ENCODE measurements around the gene NT5C1A. TPM values are rescaled to one million over a fixed set of nuclear protein-coding genes. Genes with fewer than 3 reads are reported as not detected.

NT5C1A gene
- total RNA-seq, 2 experiments from 2014 or later = 1.1 to 1.3 TPM

- Histone ChIP-seq H3K36me3 (ENCODE audit: insufficient read depth, low read length) (no peaks in the 10 kb centered on the region), H3K9me3 (ENCODE audit: control insufficient read depth in 1 of 2, insufficient read depth in 1 of 2, low read length in 2 of 2) (peaks cover 0 to 5% of the 10 kb centered on the region in 2 experiments), H3K4me3 (ENCODE audit: low read length) (no peak overlapping the region), H3K27me3 (ENCODE audit: control insufficient read depth in 1 of 2, insufficient read depth in 2 of 2, low read length in 2 of 2) (peaks cover 0 to 4% of the 10 kb centered on the region in 2 experiments), H3K4me1 (ENCODE audit: insufficient read depth, low read length) (no peaks in the 10 kb centered on the region), H3K27ac (ENCODE audit: low read depth in 1 of 2, low read length in 2 of 2) (no peak overlapping the region)
- intact Hi-C loops (cut with DNase I, micrococcal nuclease) = no loop called here
- no peaks in the 10 kb centered on the region for H3K36me3 Mint-ChIP-seq (ENCODE audit: low read depth)
- peaks cover 13% of the 10 kb centered on the region for H3K27me3 Mint-ChIP-seq
- no peaks in the 10 kb centered on the region for H3K4me1 Mint-ChIP-seq (ENCODE audit: low read depth)
- POLR2A ChIA-PET = no interaction called here
- no peak overlapping the region for H3K4me3 Mint-ChIP-seq
- CTCF ChIA-PET = no interaction called here
- no peak overlapping the region for H3K27ac Mint-ChIP-seq
- DNase-seq = no peak
- no peak for ATAC-seq (ENCODE audit: poor library complexity)
- H3K9me3 Mint-ChIP-seq = no peaks in the 10 kb centered on the region
- no peak for TF ChIP-seq CTCF (IDR thresholded peaks at IDR 0.05)
These were observed 26.7 kb upstream of the NT5C1A start for GRCh38 chr1:39698568-39698967.

- H3K27ac ChIP-seq (ENCODE audit: low read depth in 1 of 2, low read length in 2 of 2) = no peak overlapping the region
- TF ChIP-seq CTCF (IDR thresholded peaks at IDR 0.05) = no peak
- H3K4me3 ChIP-seq (ENCODE audit: low read length) = no peak overlapping the region
- POLR2A ChIA-PET = no interaction called here
- Mint-ChIP-seq H3K4me1 (ENCODE audit: low read depth) (peaks cover 16% of the 10 kb centered on the region), H3K4me3 (no peak overlapping the region), H3K27me3 (peaks cover 13% of the 10 kb centered on the region), H3K27ac (no peak overlapping the region), H3K36me3 (ENCODE audit: low read depth) (no peaks in the 10 kb centered on the region), H3K9me3 (no peaks in the 10 kb centered on the region)
- H3K4me1 ChIP-seq (ENCODE audit: insufficient read depth, low read length) = peaks cover 16% of the 10 kb centered on the region
- peaks cover 0 to 4% of the 10 kb centered on the region in 2 experiments for H3K27me3 ChIP-seq (ENCODE audit: control insufficient read depth in 1 of 2, insufficient read depth in 2 of 2, low read length in 2 of 2)
- ATAC-seq (ENCODE audit: poor library complexity) = no peak
- CTCF ChIA-PET = no interaction called here
- intact Hi-C loops (cut with DNase I, micrococcal nuclease) = no loop called here
- DNase-seq = no peak
- peaks cover 0 to 5% of the 10 kb centered on the region in 2 experiments for H3K9me3 ChIP-seq (ENCODE audit: control insufficient read depth in 1 of 2, insufficient read depth in 1 of 2, low read length in 2 of 2)
- H3K36me3 ChIP-seq (ENCODE audit: insufficient read depth, low read length) = no peaks in the 10 kb centered on the region
These were observed 24.5 kb upstream of the NT5C1A start for GRCh38 chr1:39696448-39696847.

GRCh38 chr1:39695016-39695415 lies 23.1 kb upstream of the NT5C1A start:
- intact Hi-C loops (cut with DNase I, micrococcal nuclease) = no loop called here
- no peak for TF ChIP-seq CTCF (IDR thresholded peaks at IDR 0.05)
- no peak for DNase-seq
- peaks cover 30% of the 10 kb centered on the region for H3K4me1 Mint-ChIP-seq (ENCODE audit: low read depth)
- no peak overlapping the region for H3K4me3 Mint-ChIP-seq
- H3K9me3 ChIP-seq (ENCODE audit: control insufficient read depth in 1 of 2, insufficient read depth in 1 of 2, low read length in 2 of 2) = peaks cover 0 to 5% of the 10 kb centered on the region in 2 experiments
- ChIA-PET CTCF (interaction anchor here (1.0 kb wide), 1 partner anchor 41 kb away, joined by 3 read pairs; no protein-coding TSS in a partner anchor), POLR2A (interaction anchor here (0.9 to 1.1 kb wide), 2 partner anchors 14 to 44 kb away, joined by 3 to 4 read pairs; partner anchors contain the start of gene PPIE)
- peaks cover 0 to 8% of the 10 kb centered on the region in 2 experiments for H3K27me3 ChIP-seq (ENCODE audit: control insufficient read depth in 1 of 2, insufficient read depth in 2 of 2, low read length in 2 of 2)
- peaks cover 30% of the 10 kb centered on the region for H3K4me1 ChIP-seq (ENCODE audit: insufficient read depth, low read length)
- H3K4me3 ChIP-seq (ENCODE audit: low read length) = no peak overlapping the region
- no peaks in the 10 kb centered on the region for H3K36me3 Mint-ChIP-seq (ENCODE audit: low read depth)
- no peak overlapping the region for H3K27ac ChIP-seq (ENCODE audit: low read depth in 1 of 2, low read length in 2 of 2)
- H3K36me3 ChIP-seq (ENCODE audit: insufficient read depth, low read length) = no peaks in the 10 kb centered on the region
- peaks cover 13% of the 10 kb centered on the region for H3K27me3 Mint-ChIP-seq
- no peak for ATAC-seq (ENCODE audit: poor library complexity)
- peak overlapping the region; percentile 34 for H3K27ac Mint-ChIP-seq
- no peaks in the 10 kb centered on the region for H3K9me3 Mint-ChIP-seq
